Measurements from ENCODE around the gene CACNA1A. TPM values are rescaled to one million over a fixed set of nuclear protein-coding genes. Genes with fewer than 3 reads are reported as not detected.

Gene CACNA1A
- polyA plus RNA-seq, 1 donor (not counting 4 experiments of a cell fraction or from before 2014, with no cell fraction given): not detected

- Histone ChIP-seq H3K4me2 (ENCODE audit: control insufficient read depth, extremely low read depth, insufficient read depth, low read depth, low read length) (no peak overlapping the region), H3K36me3 (ENCODE audit: control insufficient read depth in 2 of 2, extremely low read depth in 1 of 2, insufficient read depth in 2 of 2, low read length in 2 of 2) (no peaks in the 10 kb centered on the region)
Observed at GRCh38 chr19:13507053-13507611, 853 bp upstream of the CACNA1A start.

GRCh38 chr19:13505761-13506470 lies 363 bp downstream of the CACNA1A start:
- DNase-seq (ENCODE audit: low read depth, low spot score) (no peak), FAIRE-seq (no peak)
- no peak overlapping the region for H3K4me3 ChIP-seq (ENCODE audit: control insufficient read depth in 2 of 3, extremely low read depth in 1 of 3, insufficient read depth in 2 of 3, low read depth in 1 of 3, low read length in 3 of 3)
- H3K9me3 ChIP-seq (ENCODE audit: control insufficient read depth, low read depth, low read length): no peaks in the 10 kb centered on the region
- H4K20me1 ChIP-seq (ENCODE audit: control insufficient read depth, extremely low read depth, insufficient read depth, low read length): no peaks in the 10 kb centered on the region
- H3K4me2 ChIP-seq (ENCODE audit: control insufficient read depth, extremely low read depth, insufficient read depth, low read depth, low read length): no peak overlapping the region
- H3K4me1 ChIP-seq (ENCODE audit: control insufficient read depth, extremely low read depth, insufficient read depth, low read length): no peaks in the 10 kb centered on the region
- no peaks in the 10 kb centered on the region for H3K36me3 ChIP-seq (ENCODE audit: control insufficient read depth in 2 of 2, extremely low read depth in 1 of 2, insufficient read depth in 2 of 2, low read length in 2 of 2)
- no peak overlapping the region for H3K9ac ChIP-seq (ENCODE audit: control insufficient read depth, extremely low read depth, insufficient read depth, low read length)
- dilution Hi-C loops (cut with MboI; ENCODE audit: extremely low pct_ligation_motif_present, low sequenced_read_pairs): no loop called here
- H3K9me1 ChIP-seq (ENCODE audit: control insufficient read depth, extremely low read depth, insufficient read depth, low read length): no peaks in the 10 kb centered on the region
- H2AFZ ChIP-seq (ENCODE audit: control insufficient read depth, low read length): no peak overlapping the region
- TF ChIP-seq CTCF (optimal IDR thresholded peaks at IDR 0.05 in 1 of 3, IDR thresholded peaks at IDR 0.05 in 1 of 3, conservative IDR thresholded peaks at IDR 0.05 in 1 of 3; ENCODE audit: extremely low read depth in 1 of 3, insufficient read depth in 2 of 3, low read length in 3 of 3) (no peak), EZH2 (IDR thresholded peaks at IDR 0.05; ENCODE audit: low read length) (peak; percentile 91)
- no peaks in the 10 kb centered on the region for H3K79me2 ChIP-seq (ENCODE audit: control insufficient read depth, insufficient read depth, low read length)
- no peak overlapping the region for H3K27ac ChIP-seq (ENCODE audit: control insufficient read depth, insufficient read depth, low read length)
- H3K27me3 ChIP-seq (ENCODE audit: control insufficient read depth, extremely low read depth, insufficient read depth, low read length): peaks cover 50% of the 10 kb centered on the region

More at GRCh38 chr19:13507053-13507611, 853 bp upstream of the CACNA1A start:
- Histone ChIP-seq H3K27me3 (ENCODE audit: control insufficient read depth, extremely low read depth, insufficient read depth, low read length) (peaks cover 50% of the 10 kb centered on the region), H3K9me1 (ENCODE audit: control insufficient read depth, extremely low read depth, insufficient read depth, low read length) (no peaks in the 10 kb centered on the region), H3K9me3 (ENCODE audit: control insufficient read depth, low read depth, low read length) (no peaks in the 10 kb centered on the region), H4K20me1 (ENCODE audit: control insufficient read depth, extremely low read depth, insufficient read depth, low read length) (no peaks in the 10 kb centered on the region), H3K4me1 (ENCODE audit: control insufficient read depth, extremely low read depth, insufficient read depth, low read length) (no peaks in the 10 kb centered on the region), H3K9ac (ENCODE audit: control insufficient read depth, extremely low read depth, insufficient read depth, low read length) (no peak overlapping the region), H3K79me2 (ENCODE audit: control insufficient read depth, insufficient read depth, low read length) (no peaks in the 10 kb centered on the region), H3K4me3 (ENCODE audit: control insufficient read depth in 2 of 3, extremely low read depth in 1 of 3, insufficient read depth in 2 of 3, low read depth in 1 of 3, low read length in 3 of 3) (no peak overlapping the region), H3K27ac (ENCODE audit: control insufficient read depth, insufficient read depth, low read length) (no peak overlapping the region), H2AFZ (ENCODE audit: control insufficient read depth, low read length) (no peak overlapping the region)
- DNase-seq (ENCODE audit: low read depth, low spot score) (no peak), FAIRE-seq (no peak)
- TF ChIP-seq EZH2 (IDR thresholded peaks at IDR 0.05; ENCODE audit: low read length) (peak; percentile 56), CTCF (optimal IDR thresholded peaks at IDR 0.05 in 1 of 3, IDR thresholded peaks at IDR 0.05 in 1 of 3, conservative IDR thresholded peaks at IDR 0.05 in 1 of 3; ENCODE audit: extremely low read depth in 1 of 3, insufficient read depth in 2 of 3, low read length in 3 of 3) (no peak)
- dilution Hi-C loops (cut with MboI; ENCODE audit: extremely low pct_ligation_motif_present, low sequenced_read_pairs): no loop called here

Measured in keratinocyte (primary cell).